IPS DF 19.7 (cell line): Measurements from ENCODE around the gene MAGEB3.

Source experiments
- DNase-seq: peaks from one replicate; pipeline ENCODE4 v3.0.0-alpha.2; 2013; ENCODE audit warnings: low read depth, low spot score

Gene MAGEB3

GRCh38 chrX:30278365-30278764 lies 47.9 kb downstream of the MAGEB3 start:
- no peak for DNase-seq

GRCh38 chrX:30280428-30280827 lies 50.0 kb downstream of the MAGEB3 start:
- DNase-seq, result no peak

DNA sequence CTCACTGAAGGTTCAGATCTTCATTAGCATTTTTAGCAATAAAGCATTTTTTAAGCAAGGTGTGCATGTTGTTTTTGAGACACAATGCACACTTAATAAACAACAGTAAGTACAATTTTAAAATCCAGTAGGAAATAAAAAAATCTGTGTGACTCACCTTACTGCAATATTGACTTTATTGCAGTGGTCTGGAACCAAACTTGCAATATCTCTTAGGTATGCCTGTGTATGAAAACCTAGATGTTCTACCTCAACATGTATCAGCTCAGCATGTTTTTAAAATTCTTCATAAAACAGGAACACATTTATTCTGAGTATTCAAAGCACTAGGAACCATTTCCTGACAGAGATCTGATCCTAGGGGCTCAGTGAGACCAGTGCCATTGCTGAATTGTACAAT lies 52.1 kb downstream of the MAGEB3 start:
- no peak for DNase-seq

GRCh38 chrX:30283456-30284200 lies 53.2 kb downstream of the MAGEB3 start:
- no peak for DNase-seq
